Measurements from ENCODE around the gene USP32.

Gene USP32

GRCh38 chr17:60158751-60159478 lies 233.0 kb downstream of the USP32 start:
- DNase-seq (ENCODE audit: low read depth) = no peak
- H3K4me3 ChIP-seq (ENCODE audit: low read length) = no peak overlapping the region
- TF ChIP-seq CTCF (IDR thresholded peaks at IDR 0.05; ENCODE audit: insufficient read depth, low read depth, low read length, missing control alignments) = no peak

- TF ChIP-seq CTCF (IDR thresholded peaks at IDR 0.05; ENCODE audit: insufficient read depth, low read depth, low read length, missing control alignments) = no peak
- no peak overlapping the region for H3K4me3 ChIP-seq (ENCODE audit: low read length)
- DNase-seq (ENCODE audit: low read depth) = no peak
Measured at GRCh38 chr17:60157487-60158040, 234.4 kb downstream of the USP32 start.

GRCh38 chr17:60156746-60157145 lies 235.2 kb downstream of the USP32 start:
- no peak for TF ChIP-seq CTCF (IDR thresholded peaks at IDR 0.05; ENCODE audit: insufficient read depth, low read depth, low read length, missing control alignments)
- no peak overlapping the region for H3K4me3 ChIP-seq (ENCODE audit: low read length)
- DNase-seq (ENCODE audit: low read depth) = no peak

GRCh38 chr17:60155815-60156214 lies 236.1 kb downstream of the USP32 start:
- H3K4me3 ChIP-seq (ENCODE audit: low read length) = no peak overlapping the region
- DNase-seq (ENCODE audit: low read depth) = no peak
- TF ChIP-seq CTCF (IDR thresholded peaks at IDR 0.05; ENCODE audit: insufficient read depth, low read depth, low read length, missing control alignments) = no peak

- DNase-seq (ENCODE audit: low read depth) = no peak
- TF ChIP-seq CTCF (IDR thresholded peaks at IDR 0.05; ENCODE audit: insufficient read depth, low read depth, low read length, missing control alignments) = no peak
- no peak overlapping the region for H3K4me3 ChIP-seq (ENCODE audit: low read length)
Measured at GRCh38 chr17:60155427-60155814, 236.5 kb downstream of the USP32 start.

GRCh38 chr17:60154616-60155426 lies 237.1 kb downstream of the USP32 start:
- H3K4me3 ChIP-seq (ENCODE audit: low read length) = no peak overlapping the region
- peak; percentile 49 for DNase-seq (ENCODE audit: low read depth)
- TF ChIP-seq CTCF (IDR thresholded peaks at IDR 0.05; ENCODE audit: insufficient read depth, low read depth, low read length, missing control alignments) = peak; percentile 2
